ENCODE measurements around the gene SNX9. TPM values are rescaled to one million over a fixed set of nuclear protein-coding genes. Genes with fewer than 3 reads are reported as not detected.

The SNX9 gene
- total and polyA plus RNA-seq, 2 of the 4 experiments (the other 2 are of a cell fraction), result 35.3 to 41.2 TPM

- in situ Hi-C loops (cut with MboI; ENCODE audit: low sequenced_read_pairs), result no loop called here
- no peak for TF ChIP-seq MXI1 (IDR thresholded peaks at IDR 0.05; ENCODE audit: borderline replicate concordance, low read depth, low read length)
- TF ChIP-seq USF2 (IDR thresholded peaks at IDR 0.05; ENCODE audit: low read depth, low read length), result 0 out of 2 replicates have a peak, but pooled peaks have one; percentile 3
- TF ChIP-seq BHLHE40 (IDR thresholded peaks at IDR 0.05; ENCODE audit: low read depth, low read length), result peak; percentile 51; the same call in 1 of the 2 replicates
- TF ChIP-seq CEBPB (IDR thresholded peaks at IDR 0.05; ENCODE audit: low read depth, low read length), result peak; percentile 97
Measured at GRCh38 chr6:157861814-157862213, 38.8 kb downstream of the SNX9 start.

More at GRCh38 chr6:157861814-157862213, 38.8 kb downstream of the SNX9 start:
- no peaks in the 10 kb centered on the region for H3K27me3 ChIP-seq (ENCODE audit: control insufficient read depth, insufficient read depth, low read length)
- H2BK5ac ChIP-seq (ENCODE audit: low read depth, low read length, poor library complexity, severe bottlenecking), result no peak overlapping the region
- no peak overlapping the region for H3K27ac ChIP-seq (ENCODE audit: insufficient read depth, low read length)
- ATAC-seq (ENCODE audit: low read depth) (no peak), DNase-seq (peak; percentile 71)
- no TSS peak for BruUV-seq (replicated peaks)
- H3K18ac ChIP-seq (ENCODE audit: low read depth, low read length), result no peak overlapping the region
- 100% methylated on average over 1 of the region's 3 CpGs; no CpG with 5 or more reads in 1 of the 2 experiments for WGBS, 2 experiments (ENCODE audit: extremely low coverage in 2 of 2, insufficient read length in 1 of 2)
- no peak overlapping the region; the same call in 1 of the 2 replicates for H2AK5ac ChIP-seq (ENCODE audit: low read depth, low read length)
- no peak overlapping the region for H3K23ac ChIP-seq (ENCODE audit: low read depth, low read length)
- intact Hi-C loops (cut with micrococcal nuclease) (loop anchor here (2.0 kb wide), 1 partner anchor 37 kb away; no protein-coding TSS in a partner anchor), dilution Hi-C loops (cut with HindIII; ENCODE audit: low sequenced_read_pairs, unreplicated experiment) (no loop called here)
- CTCF ChIA-PET, result interaction anchor here (1.0 to 1.1 kb wide), 2 partner anchors 11 to 97 kb away, joined by 3 read pairs; no protein-coding TSS in a partner anchor
- H3K4me2 ChIP-seq (ENCODE audit: low read depth, low read length), result no peak overlapping the region
- no peaks in the 10 kb centered on the region for H3K36me3 ChIP-seq (ENCODE audit: control insufficient read depth, insufficient read depth, low read length)
- H2AK9ac ChIP-seq (replicated peaks; ENCODE audit: low read depth, low read length, poor library complexity), result no peak overlapping the region
- peak overlapping the region; percentile 22; the same call in 1 of the 2 replicates for H3K4ac ChIP-seq (ENCODE audit: low read depth, low read length)
- H4K91ac ChIP-seq (ENCODE audit: insufficient read depth, low read depth, low read length), result no peak overlapping the region; the same call in 1 of the 2 replicates
- H3K9me3 ChIP-seq (ENCODE audit: control insufficient read depth, insufficient read depth, low read length), result no peaks in the 10 kb centered on the region
- POLR2A ChIA-PET (ENCODE audit: unreplicated experiment), result no interaction called here
- no peak overlapping the region for H3K14ac ChIP-seq (replicated peaks; ENCODE audit: low read depth, low read length)
- H3K79me1 ChIP-seq (ENCODE audit: low read depth in 1 of 2, low read length in 2 of 2), result peaks cover 13 to 78% of the 10 kb centered on the region in 2 experiments
- H3K9ac ChIP-seq (ENCODE audit: low read depth, low read length), result no peak overlapping the region
- peaks cover 23% of the 10 kb centered on the region for H3K4me1 ChIP-seq (ENCODE audit: control insufficient read depth, insufficient read depth, low read length)
- no peak overlapping the region for H2BK15ac ChIP-seq (ENCODE audit: low read depth, low read length)
- no peak overlapping the region for H3K4me3 ChIP-seq (ENCODE audit: insufficient read depth, low read depth, low read length)
- no peak overlapping the region for H2BK120ac ChIP-seq (ENCODE audit: low read depth, low read length)
- H2AFZ ChIP-seq (replicated peaks; ENCODE audit: low read length, poor library complexity), result no peak overlapping the region
- no peak overlapping the region for H2BK20ac ChIP-seq (ENCODE audit: low read depth, low read length)
- no peak overlapping the region for H4K5ac ChIP-seq (ENCODE audit: low read depth, low read length)
- no peak overlapping the region for H3K56ac ChIP-seq (ENCODE audit: extremely low read depth, insufficient read depth, low read length)
- H4K20me1 ChIP-seq (ENCODE audit: insufficient read depth, low read length), result peaks cover 64% of the 10 kb centered on the region
- peaks cover 17% of the 10 kb centered on the region for H3K9me1 ChIP-seq (ENCODE audit: insufficient read depth, low read length)
- H4K8ac ChIP-seq (ENCODE audit: low read depth in 2 of 2, low read length in 2 of 2), result no peak overlapping the region

All from IMR-90 (cell line).